GM12878 (cell line): Measurements from ENCODE around the gene IL16.

Source experiments
- CEBPB ChIP-seq, 2 experiments: fragments of 150-350 bp in 1 of 2; IDR thresholded peaks; 2 replicates each; pipeline ENCODE4 v1.6.1; 2012 to 2014; ENCODE audit warnings: low read depth in 2 of 2, low read length in 2 of 2, borderline replicate concordance in 1 of 2, inconsistent platforms in 1 of 2
- EP300 ChIP-seq, 2 experiments: fragments of 150-350 bp in 1 of 2; IDR thresholded peaks; 2 replicates each; pipeline ENCODE4 v1.6.1; 2011 to 2012; ENCODE audit warnings: low read depth in 2 of 2, low read length in 2 of 2, borderline replicate concordance in 1 of 2, improper control_type of control experiment in 1 of 2, inconsistent platforms in 1 of 2; ENCODE audit not compliant: control insufficient read depth in 1 of 2
- LARP7 ChIP-seq: fragments of 450-650 bp; IDR thresholded peaks from 2 replicates; pipeline ENCODE4 v1.6.1; 2017; ENCODE audit warnings: mild to moderate bottlenecking
- NFIC ChIP-seq: IDR thresholded peaks from 2 replicates; pipeline ENCODE4 v1.6.1; 2012; ENCODE audit warnings: low read depth, mild to moderate bottlenecking, inconsistent platforms, low read length, moderate library complexity
- NR2F1 ChIP-seq: fragments of 450-650 bp; conservative IDR thresholded peaks from 2 replicates; pipeline ENCODE4 v1.6.1; 2017; ENCODE audit warnings: mild to moderate bottlenecking
- POLR2AphosphoS5 ChIP-seq: IDR thresholded peaks from 2 replicates; pipeline ENCODE4 v1.6.1; 2011; ENCODE audit warnings: mild to moderate bottlenecking, low read length, inconsistent platforms
- RBBP5 ChIP-seq: fragments of 200-600 bp; sonication (generic); conservative IDR thresholded peaks from 2 replicates; pipeline ENCODE4 v1.6.1; 2016
- TF ChIP-seq, protein P1 (sequence below), 3 experiments: IDR thresholded peaks in 2 of 3; conservative IDR thresholded peaks in 1 of 3; 2 replicates each; pipeline ENCODE4 v1.5.1; 2011; ENCODE audit warnings: low read depth in 3 of 3, low read length in 3 of 3, mild to moderate bottlenecking in 3 of 3, control low read depth in 2 of 3, moderate library complexity in 2 of 3, inconsistent platforms in 1 of 3, mixed read lengths in 1 of 3; ENCODE audit not compliant: control insufficient read depth in 2 of 3, insufficient read depth in 1 of 3; ENCODE audit errors: extremely low read depth in 1 of 3

DNA sequence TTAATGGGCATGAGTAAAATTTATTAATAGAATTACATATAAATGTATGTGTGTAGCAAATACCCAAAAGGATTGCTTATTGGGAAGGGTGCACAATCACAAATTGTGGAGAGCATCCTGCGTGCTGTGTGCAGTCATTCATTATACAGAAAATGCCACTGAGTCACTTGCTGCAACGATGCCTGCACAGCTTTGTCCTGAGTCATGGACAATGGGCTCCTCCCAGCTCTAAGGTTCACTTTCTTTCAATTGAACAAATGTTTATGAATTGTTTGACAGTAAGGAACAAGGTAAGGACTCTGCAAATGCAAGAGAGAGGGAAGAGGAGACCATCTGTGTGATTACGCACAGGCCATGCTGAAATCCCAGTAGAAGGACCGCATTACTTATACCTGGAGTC lies 43.9 kb upstream of the IL16 start:
- TF ChIP-seq EP300 (IDR thresholded peaks at IDR 0.05; ENCODE audit: borderline replicate concordance in 1 of 2, control insufficient read depth in 1 of 2, low read depth in 2 of 2, low read length in 2 of 2) (no peak), POLR2AphosphoS5 (no peak), RBBP5 (no peak), NR2F1 (no peak), CEBPB (IDR thresholded peaks at IDR 0.05; ENCODE audit: borderline replicate concordance in 1 of 2, low read depth in 2 of 2, low read length in 2 of 2) (no peak), NFIC (no peak), LARP7 (no peak)
- TF ChIP-seq, protein P1, sequence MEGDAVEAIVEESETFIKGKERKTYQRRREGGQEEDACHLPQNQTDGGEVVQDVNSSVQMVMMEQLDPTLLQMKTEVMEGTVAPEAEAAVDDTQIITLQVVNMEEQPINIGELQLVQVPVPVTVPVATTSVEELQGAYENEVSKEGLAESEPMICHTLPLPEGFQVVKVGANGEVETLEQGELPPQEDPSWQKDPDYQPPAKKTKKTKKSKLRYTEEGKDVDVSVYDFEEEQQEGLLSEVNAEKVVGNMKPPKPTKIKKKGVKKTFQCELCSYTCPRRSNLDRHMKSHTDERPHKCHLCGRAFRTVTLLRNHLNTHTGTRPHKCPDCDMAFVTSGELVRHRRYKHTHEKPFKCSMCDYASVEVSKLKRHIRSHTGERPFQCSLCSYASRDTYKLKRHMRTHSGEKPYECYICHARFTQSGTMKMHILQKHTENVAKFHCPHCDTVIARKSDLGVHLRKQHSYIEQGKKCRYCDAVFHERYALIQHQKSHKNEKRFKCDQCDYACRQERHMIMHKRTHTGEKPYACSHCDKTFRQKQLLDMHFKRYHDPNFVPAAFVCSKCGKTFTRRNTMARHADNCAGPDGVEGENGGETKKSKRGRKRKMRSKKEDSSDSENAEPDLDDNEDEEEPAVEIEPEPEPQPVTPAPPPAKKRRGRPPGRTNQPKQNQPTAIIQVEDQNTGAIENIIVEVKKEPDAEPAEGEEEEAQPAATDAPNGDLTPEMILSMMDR (IDR thresholded peaks at IDR 0.05 in 2 of 3, conservative IDR thresholded peaks at IDR 0.05 in 1 of 3; ENCODE audit: control insufficient read depth in 2 of 3, extremely low read depth in 1 of 3, insufficient read depth in 1 of 3, low read depth in 3 of 3, low read length in 3 of 3): no peak
